Measurements from ENCODE around the gene NMNAT2. TPM values are rescaled to one million over a fixed set of nuclear protein-coding genes. Genes with fewer than 3 reads are reported as not detected.

NMNAT2 gene
- total and polyA plus RNA-seq, 2 experiments from 2014 or later = 3.6 to 10.0 TPM

- H3K4me2 ChIP-seq = no peak overlapping the region
- no peaks in the 10 kb centered on the region; the same call in 1 of the 2 replicates for H3F3A ChIP-seq (replicated peaks; ENCODE audit: low read depth)
- no peak overlapping the region for H2AFZ ChIP-seq
- peaks cover 9% of the 10 kb centered on the region for H3K4me1 Mint-ChIP-seq
- no peaks in the 10 kb centered on the region for H4K20me1 ChIP-seq (replicated peaks; ENCODE audit: insufficient read depth)
- DNase-seq (ENCODE audit: low spot score) = no peak
- H3K27ac Mint-ChIP-seq = no peak overlapping the region
- peaks cover 3% of the 10 kb centered on the region; the same call in 1 of the 3 replicates for H3K9me3 Mint-ChIP-seq
- H3K27me3 ChIP-seq (ENCODE audit: insufficient read depth) = no peaks in the 10 kb centered on the region
- no peak overlapping the region for H3K4me3 Mint-ChIP-seq
- no peak overlapping the region for H3K4me3 ChIP-seq
- ATAC-seq = no peak
- no peaks in the 10 kb centered on the region for H3K79me2 ChIP-seq (replicated peaks; ENCODE audit: insufficient read depth)
- H3K27ac ChIP-seq (ENCODE audit: low read depth) = no peak overlapping the region
- H3K27me3 Mint-ChIP-seq (ENCODE audit: insufficient read depth, low read depth, poor library complexity) = no peaks in the 10 kb centered on the region
- TF ChIP-seq ETS1 (IDR thresholded peaks at IDR 0.05) = no peak
- no peak for TF ChIP-seq STAT1 (IDR thresholded peaks at IDR 0.05; ENCODE audit: unreplicated experiment)
- TF ChIP-seq ZNF114 (CRISPR knock-in tag; IDR thresholded peaks at IDR 0.05) = no peak
- no peak for TF ChIP-seq POLR2AphosphoS5 (IDR thresholded peaks at IDR 0.05; ENCODE audit: low read depth)
- no peak for TF ChIP-seq ZNF462 (CRISPR knock-in tag; IDR thresholded peaks at IDR 0.05)
- TF ChIP-seq REST (IDR thresholded peaks at IDR 0.05; ENCODE audit: unreplicated experiment) = no peak
- no peak for TF ChIP-seq NANOG (IDR thresholded peaks at IDR 0.05; ENCODE audit: borderline replicate concordance)
- TF ChIP-seq JUNB (IDR thresholded peaks at IDR 0.05; ENCODE audit: unreplicated experiment) = no peak
- TF ChIP-seq EZH2 (IDR thresholded peaks at IDR 0.05; ENCODE audit: low read depth, unreplicated experiment) = no peak
- no peak for TF ChIP-seq EZH2phosphoT487 (IDR thresholded peaks at IDR 0.05; ENCODE audit: unreplicated experiment)
- TF ChIP-seq CTCF (conservative IDR thresholded peaks at IDR 0.05; ENCODE audit: low read depth in 2 of 2) = no peak
- no peak for TF ChIP-seq ZNF331 (CRISPR knock-in tag; IDR thresholded peaks at IDR 0.05; ENCODE audit: low read depth)
- no peak for TF ChIP-seq CREB1 (CRISPR knock-in tag; IDR thresholded peaks at IDR 0.05; ENCODE audit: low read depth)
- peaks cover 12% of the 10 kb centered on the region for H3K36me3 Mint-ChIP-seq (ENCODE audit: low read depth)
- H3K9me2 ChIP-seq (ENCODE audit: insufficient read depth) = 0 out of 2 replicates have a peak, but pooled peaks cover 3% of the 10 kb centered on the region
- H3K4me1 ChIP-seq (ENCODE audit: insufficient read depth) = no peaks in the 10 kb centered on the region
- no peaks in the 10 kb centered on the region for H3K36me3 ChIP-seq (ENCODE audit: insufficient read depth)
These were observed 169.0 kb downstream of the NMNAT2 start for GRCh38 chr1:183248989-183249691.
